SH-SY5Y (cell line): Measurements from ENCODE around the gene P2RY8.

ENCODE experiments used
- GATA2 ChIP-seq: IDR thresholded peaks from 2 replicates; pipeline ENCODE4 v1.6.1; 2011; ENCODE audit warnings: mild to moderate bottlenecking, low read depth, low read length
- GATA3 ChIP-seq: IDR thresholded peaks from 2 replicates; pipeline ENCODE4 v1.6.1; 2011; ENCODE audit warnings: low read depth, mild to moderate bottlenecking, low read length, moderate library complexity

GRCh38 chrX:1551959-1552546 is 15.1 kb upstream of the P2RY8 start:
- TF ChIP-seq GATA2 (no peak), GATA3 (no peak)
